GM12878 (cell line): ENCODE measurements around the gene TNKS2. TPM values are rescaled to one million over a fixed set of nuclear protein-coding genes. Genes with fewer than 3 reads are reported as not detected.

Source experiments
- ATAC-seq: fragments of 200-7000 bp; cut with Tn5 transposase; 3 replicates; pipeline ENCODE4 v1.9.1; 2020; ENCODE audit warnings: mild to moderate bottlenecking, moderate library complexity
- BruUV-seq: library from RNA; stranded (reverse); fragments of 400-500 nt; replicated peaks from 2 replicates; lab custom pipeline; 2021; lab: Mats Ljungman, UMichigan
- CTCF ChIA-PET: fragments of 300-600 bp; sonication (Branson Sonifier 250); formaldehyde crosslinking; extraction: SDS; loops from one replicate; lab custom pipeline; 2021; ENCODE audit warnings: inconsistent platforms; lab: Yijun Ruan, JAX
- POLR2A ChIA-PET: fragments of 350-600 bp; formaldehyde crosslinking; extraction: SDS; loops from one replicate; lab custom pipeline; 2021; ENCODE audit warnings: inconsistent platforms; lab: Charles Lee
- RAD21 ChIA-PET: fragments of 300-600 bp; sonication (Branson Sonifier 250); formaldehyde crosslinking; loops from one replicate; lab custom pipeline; 2023; ENCODE audit warnings: antibody characterized with exemption; ENCODE audit not compliant: unreplicated experiment; lab: Charles Lee
- SMC1A ChIA-PET: fragments of 300-600 bp; sonication (Branson Sonifier 250); formaldehyde crosslinking; loops from one replicate; lab custom pipeline; 2023; ENCODE audit not compliant: unreplicated experiment, uncharacterized antibody; lab: Charles Lee
- DNase-seq: peaks from one replicate; pipeline ENCODE4 v3.0.0-alpha.2; 2011; ENCODE audit warnings: low read depth, low spot score
- FAIRE-seq: peaks from 3 replicates; lab custom pipeline; 2011; peaks lifted over from hg19 to GRCh38; lab: Jason Lieb, UNC
- H2AFZ ChIP-seq: 2 replicates; pipeline ENCODE4 v1.6.0; 2011; ENCODE audit warnings: low read depth, low read length, control low read depth; ENCODE audit not compliant: control insufficient read depth
- H3K27ac ChIP-seq: 2 replicates; pipeline ENCODE4 v1.5.1; 2011; ENCODE audit warnings: control low read depth; ENCODE audit not compliant: control insufficient read depth, insufficient read depth
- H3K27me3 ChIP-seq, 2 experiments: replicated peaks in 1 of 2; 2 replicates each; pipeline versions ENCODE4 v1.6.0 to v1.6.1; 2011; ENCODE audit warnings: low read length in 1 of 2; ENCODE audit not compliant: control insufficient read depth in 2 of 2, insufficient read depth in 2 of 2
- H3K36me3 ChIP-seq, 2 experiments: 2 replicates each; pipeline ENCODE4 v1.5.1; 2011; ENCODE audit warnings: low read length in 1 of 2; ENCODE audit not compliant: control insufficient read depth in 2 of 2, insufficient read depth in 2 of 2
- H3K4me1 ChIP-seq: 2 replicates; pipeline ENCODE4 v1.6.1; 2011; ENCODE audit warnings: mild to moderate bottlenecking, low read length, moderate library complexity, mixed read lengths; ENCODE audit not compliant: control insufficient read depth, insufficient read depth
- H3K4me2 ChIP-seq: 2 replicates; pipeline ENCODE4 v1.6.0; 2011; ENCODE audit warnings: control low read depth; ENCODE audit not compliant: control insufficient read depth, insufficient read depth
- H3K4me3 ChIP-seq: fragments of 200-600 bp; sonication (generic); 2 replicates; pipeline ENCODE4 v1.5.1; 2016
- H3K79me2 ChIP-seq: 2 replicates; pipeline ENCODE4 v1.6.0; 2011; ENCODE audit warnings: low read length; ENCODE audit not compliant: control insufficient read depth, insufficient read depth
- H3K9ac ChIP-seq: 2 replicates; pipeline ENCODE4 v1.8.0; 2011; ENCODE audit warnings: low read length, control low read depth, mixed read lengths; ENCODE audit not compliant: control insufficient read depth, insufficient read depth
- H3K9me3 ChIP-seq: replicated peaks from 3 replicates; pipeline ENCODE4 v1.5.1; 2011; ENCODE audit warnings: mild to moderate bottlenecking, low read length; ENCODE audit not compliant: control insufficient read depth, insufficient read depth
- H4K20me1 ChIP-seq: 2 replicates; pipeline ENCODE4 v1.6.0; 2011; ENCODE audit not compliant: control insufficient read depth, insufficient read depth
- CBX5 ChIP-seq: sonication (generic); IDR thresholded peaks from 2 replicates; pipeline ENCODE4 v1.6.1; 2016; ENCODE audit warnings: low read depth, moderate library complexity, mild to moderate bottlenecking, inconsistent platforms
- NFIC ChIP-seq: IDR thresholded peaks from 2 replicates; pipeline ENCODE4 v1.6.1; 2012; ENCODE audit warnings: low read depth, mild to moderate bottlenecking, inconsistent platforms, low read length, moderate library complexity
- REST ChIP-seq: IDR thresholded peaks from 2 replicates; pipeline ENCODE4 v1.6.1; 2012; ENCODE audit warnings: mild to moderate bottlenecking, low read depth, low read length
- RUNX3 ChIP-seq: IDR thresholded peaks from 2 replicates; pipeline ENCODE4 v1.6.1; 2012; ENCODE audit warnings: low read length, inconsistent platforms
- SMARCA5 ChIP-seq: fragments of 450-650 bp; IDR thresholded peaks from 2 replicates; pipeline ENCODE4 v1.6.1; 2017; ENCODE audit warnings: mild to moderate bottlenecking
- SP1 ChIP-seq: IDR thresholded peaks from one replicate; pipeline ENCODE4 v1.6.1; 2011; ENCODE audit warnings: low read depth, low read length
- WGBS: methylation state at CpG from one replicate; pipeline ENCODE4 v1.1.6; 2016; ENCODE audit warnings: low lambda C conversion rate; ENCODE audit not compliant: insufficient replicate concordance, insufficient coverage; ENCODE audit errors: missing lambda C conversion rate; 5-methylcytosine and 5-hydroxymethylcytosine counted together
- in situ Hi-C: fragments of 300-500 bp; cut with MboI; formaldehyde crosslinking; loops from 9 replicates; pipeline ENCODE4 v1.14.3; 2018; ENCODE audit warnings: mixed read lengths
- intact Hi-C: fragments of 100-400 bp; cut with micrococcal nuclease; formaldehyde crosslinking; loops from one replicate; pipeline ENCODE4 v1.14.2; 2022; ENCODE audit not compliant: unreplicated experiment
- polyA plus RNA-seq, 11 experiments: library from polyadenylated mRNA; depleted of rRNA in 4 of 11; unstranded in 6 of 11; stranded (reverse) in 5 of 11; fragments of >200 nt; fragmentation: Nextera tagmentation in 4 of 11; fragmentation: Illumina TruSeq in 1 of 11; extraction: Ambion mirVana in 4 of 11; extraction: Trizol in 1 of 11; gene quantifications; 1 replicate in 1 of 11; 2 replicates in 10 of 11; pipeline versions ENCODE4 v1.2.1 to v1.2.3, GENCODE V29; 2011 to 2016; ENCODE audit warnings: inconsistent platforms in 2 of 11, missing spikeins in 2 of 11, low read depth in 1 of 11
- total RNA-seq, 4 experiments: library from RNA; depleted of rRNA in 3 of 4; stranded (reverse); fragments of >200 nt in 3 of 4; fragmentation: Illumina TruSeq in 1 of 4; extraction: Trizol in 1 of 4; gene quantifications; 2 replicates each; pipeline versions ENCODE4 v1.2.1 to v1.2.3, GENCODE V29; 2013 to 2021
- TF ChIP-seq, protein P1 (sequence below): fragments of 150-350 bp; IDR thresholded peaks from 2 replicates; pipeline ENCODE4 v1.6.1; 2014; ENCODE audit warnings: mild to moderate bottlenecking, low read depth, low read length

TNKS2 gene
- total and polyA plus RNA-seq, 10 of the 15 experiments (the other 5 are each of a cell fraction or from before 2014, with no cell fraction given), result 2.9 to 24.2 (median 6.9) TPM

DNA sequence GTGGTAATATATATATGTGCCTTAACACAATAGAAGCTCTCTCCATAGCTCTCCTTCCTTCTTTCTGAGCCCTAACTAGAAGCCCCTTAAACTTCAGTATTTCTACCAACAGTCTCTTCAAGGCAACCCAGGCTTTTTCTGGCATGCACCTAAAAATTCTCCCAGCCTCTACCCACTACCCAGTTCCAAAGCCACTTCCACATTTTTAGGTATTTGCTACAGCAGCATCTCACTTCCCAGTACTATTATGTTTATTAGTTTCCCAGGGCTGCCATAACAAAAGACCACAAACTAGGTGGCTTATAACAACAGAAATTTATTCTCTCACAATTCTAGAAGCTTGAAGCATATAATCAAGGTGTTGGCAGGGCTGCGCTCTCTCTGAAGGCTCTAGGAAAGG is 15.7 kb upstream of the TNKS2 start (continued):
- TF ChIP-seq NFIC, result no peak
- TF ChIP-seq, protein P1, sequence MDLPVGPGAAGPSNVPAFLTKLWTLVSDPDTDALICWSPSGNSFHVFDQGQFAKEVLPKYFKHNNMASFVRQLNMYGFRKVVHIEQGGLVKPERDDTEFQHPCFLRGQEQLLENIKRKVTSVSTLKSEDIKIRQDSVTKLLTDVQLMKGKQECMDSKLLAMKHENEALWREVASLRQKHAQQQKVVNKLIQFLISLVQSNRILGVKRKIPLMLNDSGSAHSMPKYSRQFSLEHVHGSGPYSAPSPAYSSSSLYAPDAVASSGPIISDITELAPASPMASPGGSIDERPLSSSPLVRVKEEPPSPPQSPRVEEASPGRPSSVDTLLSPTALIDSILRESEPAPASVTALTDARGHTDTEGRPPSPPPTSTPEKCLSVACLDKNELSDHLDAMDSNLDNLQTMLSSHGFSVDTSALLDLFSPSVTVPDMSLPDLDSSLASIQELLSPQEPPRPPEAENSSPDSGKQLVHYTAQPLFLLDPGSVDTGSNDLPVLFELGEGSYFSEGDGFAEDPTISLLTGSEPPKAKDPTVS, result no peak
- no peak for TF ChIP-seq SP1
- TF ChIP-seq SMARCA5, result no peak
- TF ChIP-seq REST, result no peak
- no peak for TF ChIP-seq CBX5

DNA sequence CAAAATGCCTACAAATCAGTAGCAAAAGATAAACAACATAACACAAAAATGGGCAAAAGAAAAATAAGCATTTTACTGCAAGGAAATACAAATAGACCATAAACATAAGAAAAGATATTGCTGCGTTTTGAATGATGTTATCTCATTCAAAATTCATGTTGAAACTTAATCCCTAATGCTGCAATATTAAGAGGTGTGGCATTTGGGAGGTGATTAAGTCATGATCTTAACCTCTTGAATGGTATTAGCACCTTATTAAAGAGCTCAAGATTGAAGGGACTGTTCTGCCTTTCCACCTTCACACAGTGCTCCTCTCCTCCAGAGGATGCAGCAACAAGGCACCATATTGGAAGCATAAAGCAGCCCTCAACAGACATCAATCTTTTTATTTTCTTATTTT is 12.4 kb upstream of the TNKS2 start:
- H3K27ac ChIP-seq, result no peak overlapping the region
- ATAC-seq (no peak), DNase-seq (no peak), FAIRE-seq (no peak)
- H3K4me2 ChIP-seq, result no peak overlapping the region
- H4K20me1 ChIP-seq, result no peaks in the 10 kb centered on the region
- no peaks in the 10 kb centered on the region for H3K36me3 ChIP-seq
- no peaks in the 10 kb centered on the region for H3K4me1 ChIP-seq
- in situ Hi-C loops, result no loop called here
- ChIA-PET POLR2A (no interaction called here), SMC1A (no interaction called here), CTCF (no interaction called here), RAD21 (no interaction called here)
- H3K4me3 ChIP-seq, result no peak overlapping the region
- H3K27me3 ChIP-seq, result peaks cover 0 to 2% of the 10 kb centered on the region in 2 experiments; a peak in 2 of 4 replicates
- TF ChIP-seq RUNX3, result no peak
- no peak overlapping the region for H2AFZ ChIP-seq
- H3K9ac ChIP-seq, result no peak overlapping the region
- H3K79me2 ChIP-seq, result no peaks in the 10 kb centered on the region
- BruUV-seq, result no TSS peak
- intact Hi-C loops, result no loop called here
- 0% methylated on average over 1 of the region's 1 CpG for WGBS
- H3K9me3 ChIP-seq, result no peaks in the 10 kb centered on the region
